ENCODE measurements around the gene SLC6A13. TPM values are rescaled to one million over a fixed set of nuclear protein-coding genes. Genes with fewer than 3 reads are reported as not detected.
A peak's percentile ranks its signal among the peaks of the same experiment; 100 is the strongest.

SLC6A13 gene
- total RNA-seq, 1 experiment from 2014 or later: 0.37 TPM

DNA sequence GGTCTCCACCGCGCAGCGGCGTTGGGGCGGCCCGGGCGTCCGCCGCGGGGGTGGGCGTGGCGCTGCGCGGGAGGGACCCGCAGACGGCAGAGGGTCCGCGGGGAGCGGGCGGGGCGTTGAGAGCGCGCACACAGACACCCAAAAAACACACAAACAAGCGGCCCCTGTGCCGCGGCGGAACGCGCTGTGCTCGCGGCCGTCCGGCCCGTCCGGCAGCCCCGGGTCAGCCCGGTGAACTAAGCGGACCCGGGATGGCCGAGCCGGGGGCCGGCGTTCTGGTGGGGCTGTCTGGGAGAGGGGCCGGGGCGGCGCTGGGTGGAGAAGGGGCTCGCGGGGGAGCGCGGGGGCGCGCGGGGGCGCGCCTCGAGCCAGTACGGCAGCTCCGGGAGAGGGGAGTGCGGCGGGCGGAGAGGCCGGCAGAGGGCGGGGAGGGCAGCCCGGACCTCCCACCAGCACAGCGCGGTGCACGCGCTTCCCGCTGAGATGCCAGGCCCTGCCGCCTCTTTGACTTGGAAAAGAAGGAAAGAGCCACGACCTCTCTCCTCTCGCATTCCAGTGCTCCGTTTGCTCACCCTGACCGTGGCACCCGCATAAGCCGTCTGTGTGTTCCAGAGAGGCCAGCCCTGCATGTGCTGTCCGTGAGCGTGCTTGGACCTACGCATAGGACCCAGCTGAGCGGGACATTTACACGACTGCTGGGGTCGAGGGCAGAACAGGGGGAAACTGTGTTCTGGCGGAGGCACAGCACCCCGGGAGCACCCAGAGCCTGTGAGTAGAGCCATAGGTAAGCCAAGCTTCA, 59.0 kb downstream of the SLC6A13 start (continued):
- peak; percentile 64; the same call in 1 of the 2 replicates for TF ChIP-seq MAX (CRISPR knock-in tag; IDR thresholded peaks at IDR 0.05)
- TF ChIP-seq, protein P1, sequence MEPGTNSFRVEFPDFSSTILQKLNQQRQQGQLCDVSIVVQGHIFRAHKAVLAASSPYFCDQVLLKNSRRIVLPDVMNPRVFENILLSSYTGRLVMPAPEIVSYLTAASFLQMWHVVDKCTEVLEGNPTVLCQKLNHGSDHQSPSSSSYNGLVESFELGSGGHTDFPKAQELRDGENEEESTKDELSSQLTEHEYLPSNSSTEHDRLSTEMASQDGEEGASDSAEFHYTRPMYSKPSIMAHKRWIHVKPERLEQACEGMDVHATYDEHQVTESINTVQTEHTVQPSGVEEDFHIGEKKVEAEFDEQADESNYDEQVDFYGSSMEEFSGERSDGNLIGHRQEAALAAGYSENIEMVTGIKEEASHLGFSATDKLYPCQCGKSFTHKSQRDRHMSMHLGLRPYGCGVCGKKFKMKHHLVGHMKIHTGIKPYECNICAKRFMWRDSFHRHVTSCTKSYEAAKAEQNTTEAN (CRISPR knock-in tag; IDR thresholded peaks at IDR 0.05): no peak; the same call in 1 of the 2 replicates
- TF ChIP-seq ZNF138 (CRISPR knock-in tag; conservative IDR thresholded peaks at IDR 0.05): no peak
- TF ChIP-seq, protein P2, sequence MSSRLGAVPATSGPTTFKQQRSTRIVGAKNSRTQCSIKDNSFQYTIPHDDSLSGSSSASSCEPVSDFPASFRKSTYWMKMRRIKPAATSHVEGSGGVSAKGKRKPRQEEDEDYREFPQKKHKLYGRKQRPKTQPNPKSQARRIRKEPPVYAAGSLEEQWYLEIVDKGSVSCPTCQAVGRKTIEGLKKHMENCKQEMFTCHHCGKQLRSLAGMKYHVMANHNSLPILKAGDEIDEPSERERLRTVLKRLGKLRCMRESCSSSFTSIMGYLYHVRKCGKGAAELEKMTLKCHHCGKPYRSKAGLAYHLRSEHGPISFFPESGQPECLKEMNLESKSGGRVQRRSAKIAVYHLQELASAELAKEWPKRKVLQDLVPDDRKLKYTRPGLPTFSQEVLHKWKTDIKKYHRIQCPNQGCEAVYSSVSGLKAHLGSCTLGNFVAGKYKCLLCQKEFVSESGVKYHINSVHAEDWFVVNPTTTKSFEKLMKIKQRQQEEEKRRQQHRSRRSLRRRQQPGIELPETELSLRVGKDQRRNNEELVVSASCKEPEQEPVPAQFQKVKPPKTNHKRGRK (CRISPR knock-in tag; IDR thresholded peaks at IDR 0.05; ENCODE audit: borderline replicate concordance): no peak

GRCh38 chr12:203074-203461, 59.6 kb downstream of the SLC6A13 start:
- TF ChIP-seq GTF2I (CRISPR knock-in tag; conservative IDR thresholded peaks at IDR 0.05) (peak; percentile 78; the same call in 1 of the 2 replicates), RELA (CRISPR knock-in tag; IDR thresholded peaks at IDR 0.05; ENCODE audit: borderline replicate concordance) (no peak), MYBL2 (CRISPR knock-in tag; IDR thresholded peaks at IDR 0.05) (no peak), ZNF416 (CRISPR knock-in tag; IDR thresholded peaks at IDR 0.05) (no peak), ZNF121 (CRISPR knock-in tag; IDR thresholded peaks at IDR 0.05) (peak; percentile 99)
- TF ChIP-seq, protein P3, sequence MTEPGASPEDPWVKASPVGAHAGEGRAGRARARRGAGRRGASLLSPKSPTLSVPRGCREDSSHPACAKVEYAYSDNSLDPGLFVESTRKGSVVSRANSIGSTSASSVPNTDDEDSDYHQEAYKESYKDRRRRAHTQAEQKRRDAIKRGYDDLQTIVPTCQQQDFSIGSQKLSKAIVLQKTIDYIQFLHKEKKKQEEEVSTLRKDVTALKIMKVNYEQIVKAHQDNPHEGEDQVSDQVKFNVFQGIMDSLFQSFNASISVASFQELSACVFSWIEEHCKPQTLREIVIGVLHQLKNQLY (CRISPR knock-in tag; IDR thresholded peaks at IDR 0.05): no peak
- Mint-ChIP-seq H3K4me1 (peaks cover 25% of the 10 kb centered on the region), H3K27ac (no peak overlapping the region), H3K27me3 (ENCODE audit: low read depth) (peaks cover 58% of the 10 kb centered on the region), H3K9me3 (peaks cover 9% of the 10 kb centered on the region), H3K36me3 (no peaks in the 10 kb centered on the region), H3K4me3 (peak overlapping the region; percentile 49)
- ChIA-PET POLR2A (no interaction called here), CTCF (interaction anchor here (1.0 to 4.8 kb wide), 4 partner anchors 14 to 240 kb away, joined by 3 to 43 read pairs (median 13); no protein-coding TSS in a partner anchor)
- ATAC-seq (no peak), DNase-seq (ENCODE audit: low spot score) (no peak)

- ATAC-seq: peak; percentile 68
Measured at GRCh38 chr12:202081-202731, 60.4 kb downstream of the SLC6A13 start.

More at GRCh38 chr12:202081-202731, 60.4 kb downstream of the SLC6A13 start:
- Mint-ChIP-seq H3K36me3 (no peaks in the 10 kb centered on the region), H3K4me1 (peaks cover 25% of the 10 kb centered on the region), H3K27ac (no peak overlapping the region), H3K4me3 (peak overlapping the region; percentile 65), H3K27me3 (ENCODE audit: low read depth) (peaks cover 58% of the 10 kb centered on the region), H3K9me3 (peaks cover 10% of the 10 kb centered on the region)
- DNase-seq (ENCODE audit: low spot score): peak; percentile 64
- CTCF ChIA-PET: interaction anchor here (2.4 to 4.8 kb wide), 2 partner anchors 17 to 49 kb away, joined by 19 to 43 read pairs; no protein-coding TSS in a partner anchor
- POLR2A ChIA-PET: no interaction called here
- TF ChIP-seq ELF4 (CRISPR knock-in tag; IDR thresholded peaks at IDR 0.05; ENCODE audit: low read depth) (no peak), FOXP1 (CRISPR knock-in tag; IDR thresholded peaks at IDR 0.05; ENCODE audit: borderline replicate concordance) (peak; percentile 48; the same call in 1 of the 2 replicates)
- TF ChIP-seq, protein P4, sequence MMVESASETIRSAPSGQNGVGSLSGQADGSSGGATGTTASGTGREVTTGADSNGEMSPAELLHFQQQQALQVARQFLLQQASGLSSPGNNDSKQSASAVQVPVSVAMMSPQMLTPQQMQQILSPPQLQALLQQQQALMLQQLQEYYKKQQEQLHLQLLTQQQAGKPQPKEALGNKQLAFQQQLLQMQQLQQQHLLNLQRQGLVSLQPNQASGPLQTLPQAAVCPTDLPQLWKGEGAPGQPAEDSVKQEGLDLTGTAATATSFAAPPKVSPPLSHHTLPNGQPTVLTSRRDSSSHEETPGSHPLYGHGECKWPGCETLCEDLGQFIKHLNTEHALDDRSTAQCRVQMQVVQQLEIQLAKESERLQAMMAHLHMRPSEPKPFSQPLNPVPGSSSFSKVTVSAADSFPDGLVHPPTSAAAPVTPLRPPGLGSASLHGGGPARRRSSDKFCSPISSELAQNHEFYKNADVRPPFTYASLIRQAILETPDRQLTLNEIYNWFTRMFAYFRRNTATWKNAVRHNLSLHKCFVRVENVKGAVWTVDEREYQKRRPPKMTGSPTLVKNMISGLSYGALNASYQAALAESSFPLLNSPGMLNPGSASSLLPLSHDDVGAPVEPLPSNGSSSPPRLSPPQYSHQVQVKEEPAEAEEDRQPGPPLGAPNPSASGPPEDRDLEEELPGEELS (CRISPR knock-in tag; IDR thresholded peaks at IDR 0.05): 0 out of 2 replicates have a peak, but pooled peaks have one; percentile 22

All from WTC11 (cell line).